Iris pigment epithelial cell (primary cell): ENCODE measurements around the gene MAP3K19.
A peak's percentile ranks its signal among the peaks of the same experiment; 100 is the strongest.

Experiments used
- DNase-seq: peaks from one replicate; pipeline ENCODE4 v3.0.0-alpha.2; 2011; ENCODE audit warnings: low read depth

Gene MAP3K19

GRCh38 chr2:134927195-134927594 is 120.1 kb downstream of the MAP3K19 start:
- peak; percentile 79 for DNase-seq

- peak; percentile 12 for DNase-seq
These were observed 120.9 kb downstream of the MAP3K19 start for GRCh38 chr2:134926231-134926931.

- DNase-seq, result no peak
These were observed 122.3 kb downstream of the MAP3K19 start for GRCh38 chr2:134924912-134925311.

- DNase-seq, result peak; percentile 31
These were observed 127.7 kb downstream of the MAP3K19 start for GRCh38 chr2:134919341-134920210.

- peak; percentile 99 for DNase-seq
These were observed 128.5 kb downstream of the MAP3K19 start, which contains the start of gene CCNT2 for GRCh38 chr2:134918526-134919340. CCNT2 (plus strand) TSS chr2:134918822; CDS start chr2:134918855, 33 bp downstream.

- no peak for DNase-seq
These were observed 129.2 kb downstream of the MAP3K19 start for GRCh38 chr2:134917888-134918525.

GRCh38 chr2:134917360-134917865 is 129.8 kb downstream of the MAP3K19 start:
- no peak for DNase-seq
